SU-DHL-6 (cell line): ENCODE data around the gene DNAJC30.
"Not testable (repeated sequence)": the region's sequence is repeated elsewhere in the genome, so short reads cannot be mapped to it uniquely, and the experiment has no call there.

Experiments
- H2AFZ ChIP-seq: fragments of 200-600 bp; sonication (generic); 2 replicates; pipeline ENCODE4 v1.6.1; 2014; ENCODE audit warnings: low read depth, mild to moderate bottlenecking, moderate library complexity, mixed read lengths, antibody characterized with exemption, low read length; ENCODE audit not compliant: severe bottlenecking
- H3F3A ChIP-seq: fragments of 200-600 bp; shearing (Covaris generic); 2 replicates; pipeline ENCODE4 v1.6.0; 2016; ENCODE audit warnings: antibody characterized with exemption, mild to moderate bottlenecking; ENCODE audit not compliant: insufficient read depth
- H3K27ac ChIP-seq: fragments of 200-600 bp; sonication (generic); 2 replicates; pipeline ENCODE4 v1.5.1; 2016; ENCODE audit warnings: low read depth, mild to moderate bottlenecking, low read length, moderate library complexity, mixed read lengths
- H3K27me3 ChIP-seq: fragments of 200-600 bp; sonication (generic), shearing (Covaris generic); 2 replicates; pipeline ENCODE4 v1.6.0; 2014; ENCODE audit warnings: mild to moderate bottlenecking, low read length
- H3K36me3 ChIP-seq: fragments of 200-600 bp; sonication (generic); 2 replicates; pipeline ENCODE4 v1.6.1; 2014; ENCODE audit warnings: mild to moderate bottlenecking, low read length, mixed read lengths
- H3K4me2 ChIP-seq: fragments of 300-600, 200-600 bp; shearing (Covaris generic), sonication (generic); 2 replicates; pipeline ENCODE4 v1.6.0; 2014; ENCODE audit warnings: low read length, low read depth, mild to moderate bottlenecking; ENCODE audit not compliant: poor library complexity, severe bottlenecking
- H3K4me3 ChIP-seq: fragments of 200-600 bp; sonication (generic); 2 replicates; pipeline ENCODE4 v1.5.1; 2014; ENCODE audit warnings: antibody characterized with exemption, low read length, mild to moderate bottlenecking, mixed read lengths; ENCODE audit not compliant: insufficient read depth, poor library complexity, severe bottlenecking
- H3K79me2 ChIP-seq: fragments of 200-600 bp; sonication (generic); 2 replicates; pipeline ENCODE4 v1.6.1; 2014; ENCODE audit warnings: mild to moderate bottlenecking, low read length, moderate library complexity; ENCODE audit not compliant: insufficient read depth
- H3K9ac ChIP-seq: fragments of 200-600 bp; sonication (generic); 2 replicates; pipeline ENCODE4 v1.7.0; 2014; ENCODE audit warnings: mild to moderate bottlenecking, low read length
- H3K9me2 ChIP-seq: fragments of 200-600 bp; sonication (generic); replicated peaks from 2 replicates; pipeline ENCODE4 v1.6.1; 2014; ENCODE audit warnings: low read length; ENCODE audit not compliant: insufficient read depth
- H3K9me3 ChIP-seq: fragments of 200-600 bp; sonication (generic); 2 replicates; pipeline ENCODE4 v1.6.1; 2014; ENCODE audit warnings: low read length, mixed read lengths; ENCODE audit not compliant: insufficient read depth
- H4K20me1 ChIP-seq: fragments of 200-600 bp; sonication (generic); 2 replicates; pipeline ENCODE4 v1.6.1; 2014; ENCODE audit warnings: low read depth, mild to moderate bottlenecking, antibody characterized with exemption, low read length, moderate library complexity, mixed read lengths
- CTCF ChIP-seq: fragments of 200-600 bp; sonication (generic); IDR thresholded peaks from one replicate; pipeline ENCODE4 v1.5.1; 2017; ENCODE audit warnings: antibody characterized with exemption, mild to moderate bottlenecking, low read length, moderate library complexity; ENCODE audit not compliant: insufficient read depth, poor library complexity, severe bottlenecking
- EZH2phosphoT487 ChIP-seq: fragments of 200-600 bp; sonication (generic), shearing (Covaris generic); conservative IDR thresholded peaks from 2 replicates; pipeline ENCODE4 v1.6.1; 2018; ENCODE audit warnings: mild to moderate bottlenecking, antibody characterized with exemption, low read length, moderate library complexity, mixed read lengths

DNAJC30 gene

DNA sequence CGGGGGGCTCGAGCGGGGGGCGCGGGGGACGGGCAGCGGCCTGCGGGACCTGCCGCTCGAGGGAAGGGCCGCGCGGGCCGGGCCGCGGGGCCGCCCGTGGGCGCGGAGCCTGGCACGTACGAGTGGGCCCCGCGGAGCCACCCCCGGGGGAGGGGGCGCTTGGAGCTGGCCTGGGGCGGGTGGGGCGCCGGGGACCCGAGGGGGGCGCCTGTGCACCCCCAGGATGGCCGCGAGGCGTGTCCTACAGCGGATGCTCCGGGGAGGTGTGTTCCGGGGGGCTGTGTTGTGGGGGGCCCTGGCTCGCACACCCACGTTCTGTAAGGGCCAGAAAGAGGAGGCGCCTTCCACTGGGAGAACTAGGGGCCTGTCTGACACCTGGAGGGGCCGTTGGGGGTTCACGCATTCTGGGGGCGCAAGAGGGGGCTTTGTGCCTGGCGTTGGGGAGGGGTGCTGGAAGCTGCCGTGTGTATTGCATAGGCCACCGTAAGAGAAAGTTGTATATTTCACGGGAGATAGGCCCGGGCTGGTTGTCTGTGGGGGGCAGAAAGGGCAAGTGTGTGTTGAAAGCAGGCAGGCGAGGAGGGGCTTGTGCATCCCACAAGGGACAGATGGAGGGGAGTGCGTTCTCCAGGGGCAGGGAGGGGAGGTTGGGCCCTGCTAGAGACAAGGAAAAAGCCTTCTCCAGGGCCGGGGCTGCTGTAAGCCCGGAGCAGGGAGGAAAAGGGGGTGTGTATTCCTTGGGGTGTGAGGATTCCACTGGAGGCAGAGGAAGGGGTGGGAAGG lies 15.0 kb downstream of the DNAJC30 start:
- Histone ChIP-seq H3K9ac (peak overlapping the region; percentile 44; the same call in 1 of the 2 replicates), H2AFZ (peak overlapping the region; percentile 60), H3K4me3 (peak overlapping the region; percentile 54), H3F3A (no peaks in the 10 kb centered on the region), H4K20me1 (no peaks in the 10 kb centered on the region), H3K9me2 (no peaks in the 10 kb centered on the region), H3K79me2 (no peaks in the 10 kb centered on the region), H3K4me2 (peak overlapping the region; percentile 90), H3K27ac (no peak overlapping the region), H3K27me3 (no peaks in the 10 kb centered on the region), H3K36me3 (no peaks in the 10 kb centered on the region), H3K9me3 (0 out of 2 replicates have a peak, but pooled peaks cover under 1% of the 10 kb centered on the region)
- no peak for TF ChIP-seq EZH2phosphoT487
- no peak for TF ChIP-seq CTCF

- Histone ChIP-seq H3K9me2 (no peaks in the 10 kb centered on the region), H2AFZ (peak within 1 kb of the TSS; percentile 90), H4K20me1 (no peaks in the 10 kb centered on the region), H3K4me3 (peak within 1 kb of the TSS; percentile 55), H3K79me2 (no peaks in the 10 kb centered on the region), H3K9ac (peak within 1 kb of the TSS; percentile 44; the same call in 1 of the 2 replicates), H3K9me3 (peaks cover 7% of the 10 kb centered on the region; the same call in 1 of the 2 replicates), H3F3A (no peaks in the 10 kb centered on the region), H3K27me3 (no peaks in the 10 kb centered on the region; the same call in 1 of the 2 replicates), H3K4me2 (peak within 1 kb of the TSS; percentile 90), H3K27ac (no peak within 1 kb of the TSS), H3K36me3 (no peaks in the 10 kb centered on the region)
- TF ChIP-seq CTCF (peak; percentile 85), EZH2phosphoT487 (no peak)
Measured at GRCh38 chr7:73667344-73668102, 15.7 kb downstream of the DNAJC30 start, which contains the start of gene VPS37D. VPS37D (plus strand) TSS chr7:73667831; CDS start chr7:73667959, 128 bp downstream.

- Histone ChIP-seq H3K36me3 (no peaks in the 10 kb centered on the region), H4K20me1 (no peaks in the 10 kb centered on the region), H3F3A (no peaks in the 10 kb centered on the region), H3K27me3 (no peaks in the 10 kb centered on the region; the same call in 1 of the 2 replicates), H2AFZ (no peak overlapping the region), H3K9me2 (no peaks in the 10 kb centered on the region), H3K4me3 (no peak overlapping the region), H3K9me3 (peaks cover 7% of the 10 kb centered on the region; the same call in 1 of the 2 replicates), H3K4me2 (no peak overlapping the region), H3K79me2 (no peaks in the 10 kb centered on the region), H3K27ac (no peak overlapping the region), H3K9ac (no peak overlapping the region)
- TF ChIP-seq CTCF (no peak), EZH2phosphoT487 (no peak)
Measured at GRCh38 chr7:73663033-73663432, 20.2 kb downstream of the DNAJC30 start.

DNA sequence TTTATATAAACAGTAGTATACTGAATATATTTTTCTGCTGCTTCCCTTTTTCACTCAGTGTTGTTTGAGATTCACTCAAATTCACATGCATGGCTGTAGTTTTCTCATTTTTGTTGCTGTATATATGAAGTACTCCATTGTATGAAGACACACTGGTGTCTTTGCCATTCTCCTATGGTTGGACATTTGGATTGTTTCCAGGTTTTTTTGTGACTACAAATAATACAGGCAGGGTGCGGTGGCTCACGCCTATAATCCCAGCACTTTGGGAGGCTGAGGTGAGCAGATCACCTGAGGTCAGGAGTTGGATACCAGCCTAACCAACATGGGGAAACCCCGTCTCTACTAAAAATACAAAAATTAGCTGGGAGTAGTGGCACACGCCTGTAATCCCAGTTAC lies 22.7 kb downstream of the DNAJC30 start:
- not testable (repeated sequence) for H3K9me2 ChIP-seq, H3K9me3 ChIP-seq, H3F3A ChIP-seq, H4K20me1 ChIP-seq, H3K4me3 ChIP-seq, H3K27ac ChIP-seq, H3K79me2 ChIP-seq, H3K27me3 ChIP-seq, H3K36me3 ChIP-seq, H2AFZ ChIP-seq, H3K9ac ChIP-seq, H3K4me2 ChIP-seq
